Keratinocyte (primary cell): Measurements from ENCODE around the gene HCK.

Experiments used
- CTCF ChIP-seq, 3 experiments: IDR thresholded peaks in 1 of 3; conservative IDR thresholded peaks in 1 of 3; optimal IDR thresholded peaks in 1 of 3; 2 replicates in 2 of 3; 3 replicates in 1 of 3; pipeline versions ENCODE3 to v1.5.1; 2011; ENCODE audit warnings: low read length in 3 of 3, mild to moderate bottlenecking in 3 of 3, moderate library complexity in 2 of 3, control low read depth in 1 of 3, inconsistent platforms in 1 of 3; ENCODE audit not compliant: insufficient read depth in 2 of 3; ENCODE audit errors: extremely low read depth in 1 of 3
- EZH2 ChIP-seq: IDR thresholded peaks from one replicate; pipeline ENCODE4 v1.6.1; 2012; ENCODE audit warnings: inconsistent platforms, mild to moderate bottlenecking, low read length, moderate library complexity

- TF ChIP-seq EZH2: no peak
- no peak for TF ChIP-seq CTCF (optimal IDR thresholded peaks at IDR 0.05 in 1 of 3, IDR thresholded peaks at IDR 0.05 in 1 of 3, conservative IDR thresholded peaks at IDR 0.05 in 1 of 3; ENCODE audit: extremely low read depth in 1 of 3, insufficient read depth in 2 of 3, low read length in 3 of 3)
Observed at GRCh38 chr20:32110727-32111126, 58.7 kb downstream of the HCK start.
